SK-N-MC (cell line): ENCODE measurements around the gene EPS15.

Source experiments
- EZH2 ChIP-seq: fragments of 200-600 bp; sonication (generic); IDR thresholded peaks from one replicate; pipeline ENCODE4 v1.6.1; 2017; ENCODE audit warnings: antibody characterized with exemption
- POLR2AphosphoS5 ChIP-seq: IDR thresholded peaks from 2 replicates; pipeline ENCODE4 v1.6.1; 2012; ENCODE audit warnings: mild to moderate bottlenecking, low read depth, low read length, borderline replicate concordance

DNA sequence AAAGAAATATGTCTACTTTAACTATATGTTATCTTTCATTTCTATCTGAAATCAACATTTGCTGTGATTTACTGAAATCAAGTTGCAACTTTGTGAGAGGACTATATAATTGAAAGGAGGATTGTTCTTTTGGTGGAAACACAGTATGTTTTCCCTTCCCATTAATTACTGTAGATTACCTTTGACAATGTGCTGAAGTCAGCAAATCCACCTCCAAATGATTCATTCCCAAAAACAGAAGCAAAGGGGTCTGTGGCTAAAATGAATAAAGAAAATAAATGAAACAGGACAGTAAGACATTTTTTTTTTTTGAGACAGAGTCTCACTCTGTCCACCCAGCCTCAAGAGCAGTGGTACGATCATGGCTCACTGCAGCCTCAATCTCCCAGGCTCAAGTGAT is 153.3 kb downstream of the EPS15 start:
- no peak for TF ChIP-seq POLR2AphosphoS5
- TF ChIP-seq EZH2, result no peak
